Measurements from ENCODE around the gene ADRM1. TPM values are rescaled to one million over a fixed set of nuclear protein-coding genes. Genes with fewer than 3 reads are reported as not detected.

Gene ADRM1
- total RNA-seq, 1 donor from 2014 or later = 193 TPM

- H3K4me3 ChIP-seq (ENCODE audit: low read depth, low read length) = no peak overlapping the region
- peaks cover 15% of the 10 kb centered on the region for H3K36me3 ChIP-seq (ENCODE audit: control insufficient read depth, insufficient read depth, low read length)
- DNase-seq (ENCODE audit: low read depth) = no peak
- TF ChIP-seq CTCF (IDR thresholded peaks at IDR 0.05; ENCODE audit: insufficient read depth, low read length, poor library complexity, severe bottlenecking) = no peak
- no peaks in the 10 kb centered on the region for H3K27me3 ChIP-seq (ENCODE audit: control insufficient read depth, insufficient read depth, low read length)
These were observed 24.3 kb downstream of the ADRM1 start for GRCh38 chr20:62326959-62327725.

GRCh38 chr20:62327726-62328495 lies 25.1 kb downstream of the ADRM1 start:
- Histone ChIP-seq H3K27me3 (ENCODE audit: control insufficient read depth, insufficient read depth, low read length) (no peaks in the 10 kb centered on the region), H3K36me3 (ENCODE audit: control insufficient read depth, insufficient read depth, low read length) (peaks cover 14% of the 10 kb centered on the region), H3K4me3 (ENCODE audit: low read depth, low read length) (no peak overlapping the region)
- no peak for DNase-seq (ENCODE audit: low read depth)
- TF ChIP-seq CTCF (IDR thresholded peaks at IDR 0.05; ENCODE audit: insufficient read depth, low read length, poor library complexity, severe bottlenecking) = no peak

- H3K4me3 ChIP-seq (ENCODE audit: low read depth, low read length) = no peak overlapping the region
- no peak for TF ChIP-seq CTCF (IDR thresholded peaks at IDR 0.05; ENCODE audit: insufficient read depth, low read length, poor library complexity, severe bottlenecking)
- no peak for DNase-seq (ENCODE audit: low read depth)
- H3K27me3 ChIP-seq (ENCODE audit: control insufficient read depth, insufficient read depth, low read length) = no peaks in the 10 kb centered on the region
- H3K36me3 ChIP-seq (ENCODE audit: control insufficient read depth, insufficient read depth, low read length) = peaks cover 14% of the 10 kb centered on the region
These were observed 26.0 kb downstream of the ADRM1 start for GRCh38 chr20:62328684-62329388.

- Histone ChIP-seq H3K27me3 (ENCODE audit: control insufficient read depth, insufficient read depth, low read length) (no peaks in the 10 kb centered on the region), H3K36me3 (ENCODE audit: control insufficient read depth, insufficient read depth, low read length) (peaks cover 12% of the 10 kb centered on the region), H3K4me3 (ENCODE audit: low read depth, low read length) (no peak overlapping the region)
- DNase-seq (ENCODE audit: low read depth) = no peak
- no peak for TF ChIP-seq CTCF (IDR thresholded peaks at IDR 0.05; ENCODE audit: insufficient read depth, low read length, poor library complexity, severe bottlenecking)
These were observed 26.9 kb downstream of the ADRM1 start for GRCh38 chr20:62329389-62330377.

GRCh38 chr20:62330576-62331317 lies 27.9 kb downstream of the ADRM1 start:
- TF ChIP-seq CTCF (IDR thresholded peaks at IDR 0.05; ENCODE audit: insufficient read depth, low read length, poor library complexity, severe bottlenecking) = no peak
- Histone ChIP-seq H3K36me3 (ENCODE audit: control insufficient read depth, insufficient read depth, low read length) (peaks cover 12% of the 10 kb centered on the region), H3K27me3 (ENCODE audit: control insufficient read depth, insufficient read depth, low read length) (no peaks in the 10 kb centered on the region), H3K4me3 (ENCODE audit: low read depth, low read length) (no peak overlapping the region)
- DNase-seq (ENCODE audit: low read depth) = no peak
